AG04450 (cell line): ENCODE results near the gene GALK2. TPM values are rescaled to one million over a fixed set of nuclear protein-coding genes. Genes with fewer than 3 reads are reported as not detected.
A peak's percentile ranks its signal among the peaks of the same experiment; 100 is the strongest.

Experiments used
- CTCF ChIA-PET: fragments of 300-600, 350-600 bp; formaldehyde crosslinking; extraction: SDS; loops from one replicate; lab custom pipeline; 2022; ENCODE audit warnings: antibody characterized with exemption, inconsistent platforms; lab: Charles Lee
- POLR2A ChIA-PET: fragments of 350-600 bp; formaldehyde crosslinking; extraction: SDS; loops from one replicate; lab custom pipeline; 2021; ENCODE audit warnings: antibody characterized with exemption, inconsistent platforms; lab: Yijun Ruan, JAX
- DNase-seq: peaks from one replicate; pipeline ENCODE4 v3.0.0-alpha.2; 2011; ENCODE audit warnings: low read depth, low spot score
- H3K27ac ChIP-seq: one replicate; pipeline ENCODE4 v1.5.1; 2012; ENCODE audit warnings: low read depth, low read length, control low read depth
- H3K27me3 ChIP-seq: one replicate; pipeline ENCODE4 v1.6.0; 2012; ENCODE audit warnings: low read length; ENCODE audit not compliant: control insufficient read depth, insufficient read depth
- H3K4me3 ChIP-seq: 2 replicates; pipeline ENCODE4 v1.5.1; 2011; ENCODE audit warnings: mild to moderate bottlenecking, low read depth, low read length, control low read depth
- H3K9me3 ChIP-seq: 2 replicates; pipeline ENCODE4 v1.5.1; 2012; ENCODE audit warnings: low read length; ENCODE audit not compliant: control insufficient read depth, insufficient read depth
- polyA plus RNA-seq: library from polyadenylated mRNA; depleted of rRNA; stranded (reverse); fragments of >200 nt; gene quantifications from 2 replicates; pipeline ENCODE4 v1.2.3, GENCODE V29; 2011
- TF ChIP-seq, protein P1 (sequence below): IDR thresholded peaks from 2 replicates; pipeline ENCODE4 v1.5.1; 2011; ENCODE audit warnings: low read depth, low read length, control low read depth, inconsistent platforms

Gene GALK2
- polyA plus RNA-seq, 1 experiment = 32.2 TPM

DNA sequence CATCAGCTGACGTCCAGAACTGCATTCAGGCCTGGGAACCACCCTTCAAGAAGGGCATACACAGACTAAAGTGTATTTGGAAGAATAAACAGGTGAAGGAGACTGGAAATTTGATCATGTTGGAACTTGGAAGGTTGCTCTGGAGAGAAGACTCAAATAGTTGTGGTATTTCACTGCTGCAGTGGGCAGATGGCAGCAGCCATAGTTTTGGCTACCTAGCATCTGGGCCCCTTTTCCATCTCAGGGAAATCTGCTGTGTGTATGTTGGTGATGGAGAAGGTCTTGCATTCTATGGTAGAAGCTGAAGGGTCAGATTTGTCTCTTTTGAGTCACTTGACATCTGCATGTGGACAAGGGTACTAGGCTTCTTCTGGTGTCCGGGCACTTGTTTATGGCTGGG lies 138.6 kb downstream of the GALK2 start:
- Histone ChIP-seq H3K4me3 (no peak overlapping the region), H3K9me3 (no peaks in the 10 kb centered on the region), H3K27ac (no peak overlapping the region), H3K27me3 (no peaks in the 10 kb centered on the region)
- ChIA-PET POLR2A (no interaction called here), CTCF (interaction anchor here (0.9 kb wide), 1 partner anchor 13 kb away, joined by 3 read pairs; no protein-coding TSS in a partner anchor)
- DNase-seq = no peak
- TF ChIP-seq, protein P1, sequence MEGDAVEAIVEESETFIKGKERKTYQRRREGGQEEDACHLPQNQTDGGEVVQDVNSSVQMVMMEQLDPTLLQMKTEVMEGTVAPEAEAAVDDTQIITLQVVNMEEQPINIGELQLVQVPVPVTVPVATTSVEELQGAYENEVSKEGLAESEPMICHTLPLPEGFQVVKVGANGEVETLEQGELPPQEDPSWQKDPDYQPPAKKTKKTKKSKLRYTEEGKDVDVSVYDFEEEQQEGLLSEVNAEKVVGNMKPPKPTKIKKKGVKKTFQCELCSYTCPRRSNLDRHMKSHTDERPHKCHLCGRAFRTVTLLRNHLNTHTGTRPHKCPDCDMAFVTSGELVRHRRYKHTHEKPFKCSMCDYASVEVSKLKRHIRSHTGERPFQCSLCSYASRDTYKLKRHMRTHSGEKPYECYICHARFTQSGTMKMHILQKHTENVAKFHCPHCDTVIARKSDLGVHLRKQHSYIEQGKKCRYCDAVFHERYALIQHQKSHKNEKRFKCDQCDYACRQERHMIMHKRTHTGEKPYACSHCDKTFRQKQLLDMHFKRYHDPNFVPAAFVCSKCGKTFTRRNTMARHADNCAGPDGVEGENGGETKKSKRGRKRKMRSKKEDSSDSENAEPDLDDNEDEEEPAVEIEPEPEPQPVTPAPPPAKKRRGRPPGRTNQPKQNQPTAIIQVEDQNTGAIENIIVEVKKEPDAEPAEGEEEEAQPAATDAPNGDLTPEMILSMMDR = no peak

DNA sequence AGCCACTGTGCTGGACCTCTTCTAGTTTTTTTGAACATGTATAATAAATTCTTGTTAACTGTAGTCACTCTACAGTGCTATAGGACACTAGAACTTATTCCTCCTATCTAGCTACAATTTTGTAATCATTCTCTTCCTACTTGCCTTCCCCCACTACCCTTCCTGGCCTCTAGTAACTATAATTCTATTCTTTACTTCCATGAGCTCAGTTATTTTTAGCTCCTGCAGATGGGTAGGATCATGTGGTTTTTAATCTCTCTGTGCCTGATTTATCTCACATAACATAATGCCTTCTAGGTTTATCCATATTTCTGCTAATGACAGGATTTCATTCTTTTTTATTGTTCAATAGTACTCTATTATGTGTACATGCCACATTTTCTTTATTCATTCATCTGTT lies 139.8 kb downstream of the GALK2 start:
- CTCF ChIA-PET = no interaction called here
- no peak for DNase-seq

DNA sequence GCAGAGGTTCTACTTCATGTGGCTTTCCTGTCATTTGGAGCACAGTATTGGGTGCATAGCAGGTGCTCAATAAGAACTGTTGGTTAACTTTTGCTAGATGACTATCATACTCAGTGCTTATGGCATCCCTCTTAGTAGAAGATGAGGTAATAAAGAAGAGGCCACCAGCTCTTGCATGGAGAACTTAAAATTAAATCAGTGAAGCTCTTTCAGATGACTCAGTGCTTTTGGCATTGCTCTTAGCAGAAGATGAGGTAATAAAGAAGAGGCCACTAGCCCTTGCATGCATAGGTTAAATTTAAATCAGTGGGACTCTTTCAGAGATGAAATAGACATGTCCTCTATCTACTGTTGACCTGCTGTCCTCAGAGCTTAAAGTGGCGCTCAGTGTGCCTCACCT lies 143.6 kb downstream of the GALK2 start:
- POLR2A ChIA-PET = interaction anchor here (0.6 kb wide), 2 partner anchors 134 to 1550 kb away, joined by 4 to 5 read pairs; no protein-coding TSS in a partner anchor
- DNase-seq = peak; percentile 59
- TF ChIP-seq, protein P1 = no peak
- Histone ChIP-seq H3K27me3 (no peaks in the 10 kb centered on the region), H3K9me3 (no peaks in the 10 kb centered on the region), H3K27ac (peak overlapping the region; percentile 62), H3K4me3 (no peak overlapping the region)
- CTCF ChIA-PET = no interaction called here

More for the DNA sequence above, 139.8 kb downstream of the GALK2 start:
- TF ChIP-seq, protein P1 = no peak
- POLR2A ChIA-PET = no interaction called here
- no peak overlapping the region for H3K27ac ChIP-seq
- no peaks in the 10 kb centered on the region for H3K9me3 ChIP-seq
- no peak overlapping the region for H3K4me3 ChIP-seq
- H3K27me3 ChIP-seq = no peaks in the 10 kb centered on the region

- Histone ChIP-seq H3K4me3 (no peak overlapping the region), H3K27me3 (no peaks in the 10 kb centered on the region), H3K27ac (no peak overlapping the region), H3K9me3 (no peaks in the 10 kb centered on the region)
- CTCF ChIA-PET = no interaction called here
- TF ChIP-seq, protein P1 = no peak
- POLR2A ChIA-PET = no interaction called here
- no peak for DNase-seq
Observed at GRCh38 chr15:49314716-49315115, 144.7 kb downstream of the GALK2 start.

DNA sequence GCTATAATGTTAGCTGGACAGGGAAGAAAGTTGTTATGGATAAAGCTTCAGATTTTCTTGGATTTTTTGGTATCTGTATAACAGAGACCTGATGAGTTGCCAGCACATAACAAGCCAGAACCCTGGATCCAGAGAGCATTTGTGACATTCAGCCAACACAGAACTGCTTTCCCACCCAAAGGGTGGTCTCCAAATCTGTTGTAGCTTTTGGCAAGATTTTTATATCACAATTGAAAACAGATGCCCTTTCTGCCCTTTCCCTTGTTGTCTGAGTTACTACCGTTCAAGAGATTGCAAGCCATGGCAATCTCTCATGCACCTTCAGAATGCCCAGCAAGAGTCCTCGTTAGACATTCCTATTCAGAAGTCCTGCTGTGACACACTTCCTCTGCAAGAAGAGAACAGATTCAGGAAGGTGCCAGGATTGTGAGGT lies 145.4 kb downstream of the GALK2 start:
- no peak for DNase-seq
- Histone ChIP-seq H3K27me3 (no peaks in the 10 kb centered on the region), H3K4me3 (no peak overlapping the region), H3K9me3 (no peaks in the 10 kb centered on the region), H3K27ac (no peak overlapping the region)
- POLR2A ChIA-PET = no interaction called here
- TF ChIP-seq, protein P1 = no peak
- CTCF ChIA-PET = no interaction called here
